ENCODE results near the gene USP6.
"Not testable (repeated sequence)": the region's sequence is repeated elsewhere in the genome, so short reads cannot be mapped to it uniquely, and the experiment has no call there.

DNA sequence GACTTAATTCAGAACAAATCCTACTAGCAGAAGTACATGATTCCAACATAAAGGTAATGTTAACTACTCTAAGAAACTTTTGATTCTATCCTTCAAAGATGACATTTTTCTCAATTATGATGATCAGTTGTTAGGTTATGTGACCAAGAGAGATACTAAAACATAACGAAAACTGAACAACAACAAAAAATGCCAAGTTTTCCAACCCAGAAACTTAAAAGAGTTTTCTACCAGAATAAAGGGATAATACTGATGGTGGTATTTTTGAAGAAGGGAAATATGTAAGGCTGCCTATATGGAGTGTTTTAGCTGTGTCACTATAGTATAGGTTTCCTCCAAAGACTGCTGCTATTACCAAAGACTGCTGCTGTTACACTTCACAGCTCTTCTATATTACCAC, 30.3 kb downstream of the USP6 start:
- not testable (repeated sequence) for TF ChIP-seq EZH2 (IDR thresholded peaks at IDR 0.05; ENCODE audit: borderline replicate concordance)
- TF ChIP-seq, protein P1, sequence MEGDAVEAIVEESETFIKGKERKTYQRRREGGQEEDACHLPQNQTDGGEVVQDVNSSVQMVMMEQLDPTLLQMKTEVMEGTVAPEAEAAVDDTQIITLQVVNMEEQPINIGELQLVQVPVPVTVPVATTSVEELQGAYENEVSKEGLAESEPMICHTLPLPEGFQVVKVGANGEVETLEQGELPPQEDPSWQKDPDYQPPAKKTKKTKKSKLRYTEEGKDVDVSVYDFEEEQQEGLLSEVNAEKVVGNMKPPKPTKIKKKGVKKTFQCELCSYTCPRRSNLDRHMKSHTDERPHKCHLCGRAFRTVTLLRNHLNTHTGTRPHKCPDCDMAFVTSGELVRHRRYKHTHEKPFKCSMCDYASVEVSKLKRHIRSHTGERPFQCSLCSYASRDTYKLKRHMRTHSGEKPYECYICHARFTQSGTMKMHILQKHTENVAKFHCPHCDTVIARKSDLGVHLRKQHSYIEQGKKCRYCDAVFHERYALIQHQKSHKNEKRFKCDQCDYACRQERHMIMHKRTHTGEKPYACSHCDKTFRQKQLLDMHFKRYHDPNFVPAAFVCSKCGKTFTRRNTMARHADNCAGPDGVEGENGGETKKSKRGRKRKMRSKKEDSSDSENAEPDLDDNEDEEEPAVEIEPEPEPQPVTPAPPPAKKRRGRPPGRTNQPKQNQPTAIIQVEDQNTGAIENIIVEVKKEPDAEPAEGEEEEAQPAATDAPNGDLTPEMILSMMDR (IDR thresholded peaks at IDR 0.05; ENCODE audit: poor library complexity), result not testable (repeated sequence)

All from hepatocyte (in vitro differentiated cells).